HL-60 (cell line): ENCODE measurements around the gene MC1R.

ENCODE experiments used
- DNase-seq, 2 experiments: peaks; one replicate each; pipeline ENCODE4 v3.0.0-alpha.2; 2010 to 2020; ENCODE audit warnings: low read depth in 1 of 2, low spot score in 1 of 2
- H3K27ac ChIP-seq: fragments of 250-450 bp; sonication (Bioruptor Pico); replicated peaks from 2 replicates; pipeline ENCODE4 v1.5.1; 2020; ENCODE audit warnings: mild to moderate bottlenecking, moderate library complexity
- H3K27me3 ChIP-seq: fragments of 250-450 bp; sonication (Bioruptor Pico); 2 replicates; pipeline ENCODE4 v1.5.1; 2021; ENCODE audit warnings: mild to moderate bottlenecking, moderate library complexity; ENCODE audit not compliant: insufficient read depth, poor library complexity, severe bottlenecking
- H3K4me3 ChIP-seq: replicated peaks from 2 replicates; pipeline ENCODE4 v1.5.1; 2011; ENCODE audit warnings: mild to moderate bottlenecking, control low read depth, low read length; ENCODE audit not compliant: insufficient read depth
- CTCF ChIP-seq: IDR thresholded peaks from one replicate; pipeline ENCODE4 v1.5.1; 2011; ENCODE audit warnings: low read length, control low read depth, inconsistent platforms; ENCODE audit not compliant: insufficient read depth
- GABPA ChIP-seq: IDR thresholded peaks from 2 replicates; pipeline ENCODE4 v1.6.1; 2012; ENCODE audit warnings: low read depth
- POLR2AphosphoS5 ChIP-seq: IDR thresholded peaks from 2 replicates; pipeline ENCODE4 v1.6.1; 2012; ENCODE audit warnings: low read depth
- REST ChIP-seq: IDR thresholded peaks from 2 replicates; pipeline ENCODE4 v1.6.1; 2012; ENCODE audit warnings: low read depth; ENCODE audit not compliant: insufficient replicate concordance
- SPI1 ChIP-seq: IDR thresholded peaks from 2 replicates; pipeline ENCODE4 v1.6.1; 2012; ENCODE audit warnings: low read depth, mild to moderate bottlenecking, borderline replicate concordance
- long read RNA-seq: library from polyadenylated mRNA; unstranded; transcript quantifications from one replicate; pipeline ENCODE4 v2.0.0, GENCODE V29; 2020

The MC1R gene
- long read RNA-seq = 0 reads

GRCh38 chr16:89918453-89919347, at the start of gene MC1R:
Gene MC1R (plus strand): TSS chr16:89918862. CDS start chr16:89919259, 397 bp downstream.
- DNase-seq = no peak
- Histone ChIP-seq H3K4me3 (peak within 1 kb of the TSS; percentile 20; the same call in 1 of the 2 replicates), H3K27ac (no peak within 1 kb of the TSS)

GRCh38 chr16:89869911-89870310, 48.8 kb upstream of the MC1R start:
- Histone ChIP-seq H3K4me3 (no peak overlapping the region), H3K27me3 (no peaks in the 10 kb centered on the region), H3K27ac (no peak overlapping the region)
- no peak for DNase-seq
- no peak for TF ChIP-seq SPI1
- no peak for TF ChIP-seq GABPA
- TF ChIP-seq CTCF = no peak
- no peak for TF ChIP-seq POLR2AphosphoS5

More at GRCh38 chr16:89918453-89919347, at the start of gene MC1R:
- no peak for TF ChIP-seq POLR2AphosphoS5
- TF ChIP-seq SPI1 = no peak
- TF ChIP-seq CTCF = no peak
- no peak for TF ChIP-seq GABPA
- TF ChIP-seq REST = no peak
- H3K27me3 ChIP-seq = peaks cover 6% of the 10 kb centered on the region

- H3K4me3 ChIP-seq = no peak overlapping the region
- TF ChIP-seq CTCF (no peak), GABPA (no peak), REST (no peak), SPI1 (no peak)
- DNase-seq = no peak
- H3K27me3 ChIP-seq = no peaks in the 10 kb centered on the region
- no peak overlapping the region for H3K27ac ChIP-seq
Observed at GRCh38 chr16:89870440-89870839, 48.2 kb upstream of the MC1R start.

GRCh38 chr16:89871895-89872294, 46.8 kb upstream of the MC1R start:
- no peak overlapping the region for H3K27ac ChIP-seq
- no peak for TF ChIP-seq CTCF
- no peak for TF ChIP-seq GABPA
- TF ChIP-seq POLR2AphosphoS5 = no peak
- no peak for TF ChIP-seq REST
- no peak for TF ChIP-seq SPI1
- no peak overlapping the region for H3K4me3 ChIP-seq

More at GRCh38 chr16:89871895-89872294, 46.8 kb upstream of the MC1R start:
- no peak for DNase-seq
- no peaks in the 10 kb centered on the region for H3K27me3 ChIP-seq
